ENCODE data around the gene ZNF326. TPM values are rescaled to one million over a fixed set of nuclear protein-coding genes. Genes with fewer than 3 reads are reported as not detected.

Gene ZNF326
- 16.3 TPM for total RNA-seq
- long read RNA-seq, transcript ZNF326-201 (12 exons, 2,729 nt) = major isoform, 19 of 24 reads
- long read RNA-seq, partial matches to known transcripts = 1 of 24 reads
- long read RNA-seq, other reads (novel, unspliced or antisense) = 4 of 24 reads

GRCh38 chr1:89994805-89995597, at the start of gene ZNF326:
Gene ZNF326, plus strand, starts transcription at chr1:89995110. Its CDS starts 148 bp downstream, at chr1:89995258.
- DNase-seq = peak; percentile 98
- intact Hi-C loops (cut with DNase I) = no loop called here
- ATAC-seq (ENCODE audit: poor library complexity) = peak; percentile 99

GRCh38 chr1:89945852-89946476, 48.9 kb upstream of the ZNF326 start:
- intact Hi-C loops (cut with DNase I) = no loop called here
- DNase-seq (no peak), ATAC-seq (ENCODE audit: poor library complexity) (no peak)

DNA sequence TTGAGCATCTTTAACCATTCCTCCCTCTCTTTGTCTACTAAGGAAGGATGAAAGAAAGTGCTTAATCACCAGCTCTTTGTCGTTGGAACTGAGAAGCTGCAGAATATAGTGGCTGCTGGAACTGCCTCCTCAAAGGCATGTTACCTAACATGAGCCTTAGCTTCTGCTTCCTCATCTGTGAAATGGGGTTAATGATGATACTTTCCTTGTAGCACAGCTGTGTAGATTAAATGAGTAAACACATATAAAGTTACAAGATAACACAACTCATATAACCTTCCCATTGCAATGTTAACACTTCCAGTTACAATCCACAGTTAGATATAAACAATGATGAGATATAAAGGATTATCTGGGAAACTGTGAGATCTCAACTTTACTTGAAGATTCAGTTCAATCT, 48.4 kb upstream of the ZNF326 start:
- ATAC-seq (ENCODE audit: poor library complexity) = no peak
- intact Hi-C loops (cut with DNase I) = no loop called here
- DNase-seq = no peak

DNA sequence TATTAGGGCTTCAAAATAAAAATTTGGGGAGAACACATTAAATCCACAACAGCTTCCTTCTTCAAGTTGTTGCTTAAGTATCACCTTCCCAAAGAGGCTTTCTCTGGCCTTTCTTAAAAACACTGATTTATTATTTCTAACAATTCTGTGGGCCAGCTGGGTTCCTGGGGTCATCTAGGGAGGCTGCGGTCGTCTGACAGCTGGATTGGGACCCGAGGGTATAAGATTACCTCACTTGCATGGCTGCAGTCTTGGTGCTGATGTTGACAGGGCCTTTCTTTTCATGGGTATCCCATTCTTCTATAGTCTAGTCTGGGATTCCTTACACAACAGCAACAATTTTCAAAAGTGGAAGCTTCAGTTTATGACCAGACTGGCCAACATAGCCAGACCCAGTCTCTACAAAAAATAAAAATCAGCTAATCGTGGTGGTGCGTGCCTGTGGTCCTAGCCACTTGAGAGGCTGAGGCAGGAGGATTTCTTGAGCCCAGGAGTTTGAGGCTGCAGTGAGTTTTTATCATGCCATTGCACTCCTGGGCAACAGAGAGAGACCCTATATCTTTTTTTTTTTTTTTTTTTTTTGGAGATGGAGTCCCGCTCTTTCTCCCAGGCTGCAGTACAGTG, 46.1 kb upstream of the ZNF326 start:
- no peak for ATAC-seq (ENCODE audit: poor library complexity)
- intact Hi-C loops (cut with DNase I) = no loop called here

DNA sequence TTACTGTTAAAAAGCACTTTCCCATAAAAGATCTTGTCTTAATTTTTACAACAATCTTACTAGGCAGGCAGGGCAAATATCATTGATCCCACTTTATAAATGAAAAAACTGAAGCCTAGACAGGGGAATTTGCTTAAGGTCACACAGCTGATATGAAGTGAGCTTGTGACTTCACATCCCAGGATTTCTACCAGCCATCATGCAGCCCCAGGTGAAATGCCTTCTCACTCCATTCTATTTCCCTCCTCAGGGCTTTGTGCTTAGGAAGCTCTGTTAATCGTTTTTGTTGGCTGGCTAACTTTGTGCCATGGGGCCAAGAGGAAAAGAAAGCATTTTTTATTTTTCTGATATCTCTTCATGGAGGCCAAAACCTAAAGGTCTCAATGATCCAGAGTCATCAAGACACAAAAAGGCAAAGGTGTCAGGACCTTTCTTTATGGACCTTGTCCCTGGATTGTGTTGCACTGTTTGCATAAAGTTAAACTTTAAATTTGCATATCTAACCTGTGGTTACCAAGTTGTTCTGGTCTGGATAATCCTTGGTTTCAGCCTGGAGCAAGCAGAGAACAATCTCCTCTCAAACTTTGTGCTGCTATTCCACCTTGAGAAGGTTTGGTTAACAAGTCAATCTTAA, 44.8 kb upstream of the ZNF326 start:
- intact Hi-C loops (cut with DNase I) = no loop called here
- no peak for ATAC-seq (ENCODE audit: poor library complexity)
- DNase-seq = no peak

More for the DNA sequence above, 46.1 kb upstream of the ZNF326 start:
- DNase-seq = no peak

GRCh38 chr1:89950703-89951102, 44.2 kb upstream of the ZNF326 start:
- ATAC-seq (ENCODE audit: poor library complexity) = no peak

GRCh38 chr1:89951766-89952604, 42.9 kb upstream of the ZNF326 start:
- no peak for DNase-seq
- intact Hi-C loops (cut with DNase I) = no loop called here
- no peak for ATAC-seq (ENCODE audit: poor library complexity)

More at GRCh38 chr1:89950703-89951102, 44.2 kb upstream of the ZNF326 start:
- no peak for DNase-seq
- intact Hi-C loops (cut with DNase I) = no loop called here

GRCh38 chr1:89952605-89953130, 42.2 kb upstream of the ZNF326 start:
- no peak for ATAC-seq (ENCODE audit: poor library complexity)
- intact Hi-C loops (cut with DNase I) = no loop called here

DNA sequence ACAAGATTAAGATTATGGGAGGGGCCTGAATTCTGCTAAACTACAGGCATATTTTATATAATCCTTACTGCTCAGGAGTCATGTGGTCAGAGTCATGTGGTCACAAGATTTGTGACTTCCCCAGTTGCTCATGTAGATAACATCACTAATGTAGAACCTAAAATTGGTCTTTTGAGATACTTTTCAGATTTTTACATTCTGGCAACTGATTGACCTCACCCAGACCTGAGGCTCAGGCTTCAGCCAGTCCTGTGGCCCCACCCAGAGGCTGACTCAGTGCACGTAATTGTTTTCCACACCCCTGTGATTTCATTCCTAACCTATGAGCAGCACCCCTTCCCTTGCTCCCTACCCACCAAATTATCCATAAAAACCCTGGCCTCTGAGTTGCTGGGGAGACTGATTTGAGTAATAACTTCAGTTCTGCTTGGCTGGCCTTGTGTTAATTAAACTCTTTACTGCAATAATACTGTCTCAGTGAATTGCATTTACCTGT, 41.7 kb upstream of the ZNF326 start:
- DNase-seq = no peak
- intact Hi-C loops (cut with DNase I) = no loop called here
- ATAC-seq (ENCODE audit: poor library complexity) = peak; percentile 53

More at GRCh38 chr1:89952605-89953130, 42.2 kb upstream of the ZNF326 start:
- no peak for DNase-seq

DNA sequence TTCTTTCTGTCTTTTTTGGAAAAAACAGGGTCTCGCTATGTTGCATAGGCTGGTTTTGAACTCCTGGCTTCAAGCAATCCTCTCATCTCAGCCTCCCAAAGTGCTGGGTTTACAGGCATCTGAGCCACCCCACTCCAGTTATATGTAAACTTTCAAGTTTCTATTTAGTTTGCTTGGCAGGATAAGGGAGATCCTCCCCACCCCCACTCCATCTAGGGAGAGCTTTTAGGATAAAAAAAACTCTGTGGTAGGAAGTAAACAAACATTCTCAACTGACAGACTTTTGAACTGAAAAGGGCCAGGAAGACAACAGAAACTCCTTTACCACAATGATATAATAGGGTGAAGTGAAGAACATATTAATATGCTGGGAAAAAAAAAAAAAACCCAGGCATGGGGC, 41.0 kb upstream of the ZNF326 start:
- ATAC-seq (ENCODE audit: poor library complexity) = no peak
- no peak for DNase-seq
- intact Hi-C loops (cut with DNase I) = no loop called here

DNA sequence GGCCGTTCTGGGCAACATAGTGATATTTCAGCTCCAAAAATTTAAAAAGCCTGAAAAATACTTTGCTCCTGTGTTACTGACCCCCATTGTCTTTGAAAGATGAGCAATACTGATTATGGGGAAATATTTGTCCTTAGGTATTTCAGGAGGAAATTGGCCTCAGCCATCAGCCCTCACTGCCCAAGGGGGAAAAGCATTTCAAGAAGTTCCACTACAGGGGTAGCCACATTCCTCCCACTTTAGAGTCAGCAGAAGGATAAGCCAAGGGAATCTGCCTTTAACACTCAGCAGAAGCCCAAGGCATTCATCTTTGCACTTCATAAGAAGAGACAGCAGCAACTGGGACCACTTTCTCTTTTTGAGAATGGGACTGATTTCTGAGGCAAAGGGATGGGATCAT, 40.5 kb upstream of the ZNF326 start:
- intact Hi-C loops (cut with DNase I) = no loop called here
- no peak for DNase-seq
- ATAC-seq (ENCODE audit: poor library complexity) = no peak

- DNase-seq = no peak
- no peak for ATAC-seq (ENCODE audit: poor library complexity)
- intact Hi-C loops (cut with DNase I) = no loop called here
Observed at GRCh38 chr1:89955311-89956205, 39.4 kb upstream of the ZNF326 start.

- DNase-seq = no peak
- ATAC-seq (ENCODE audit: poor library complexity) = no peak
- intact Hi-C loops (cut with DNase I) = no loop called here
Observed at GRCh38 chr1:89957107-89957506, 37.8 kb upstream of the ZNF326 start.

DNA sequence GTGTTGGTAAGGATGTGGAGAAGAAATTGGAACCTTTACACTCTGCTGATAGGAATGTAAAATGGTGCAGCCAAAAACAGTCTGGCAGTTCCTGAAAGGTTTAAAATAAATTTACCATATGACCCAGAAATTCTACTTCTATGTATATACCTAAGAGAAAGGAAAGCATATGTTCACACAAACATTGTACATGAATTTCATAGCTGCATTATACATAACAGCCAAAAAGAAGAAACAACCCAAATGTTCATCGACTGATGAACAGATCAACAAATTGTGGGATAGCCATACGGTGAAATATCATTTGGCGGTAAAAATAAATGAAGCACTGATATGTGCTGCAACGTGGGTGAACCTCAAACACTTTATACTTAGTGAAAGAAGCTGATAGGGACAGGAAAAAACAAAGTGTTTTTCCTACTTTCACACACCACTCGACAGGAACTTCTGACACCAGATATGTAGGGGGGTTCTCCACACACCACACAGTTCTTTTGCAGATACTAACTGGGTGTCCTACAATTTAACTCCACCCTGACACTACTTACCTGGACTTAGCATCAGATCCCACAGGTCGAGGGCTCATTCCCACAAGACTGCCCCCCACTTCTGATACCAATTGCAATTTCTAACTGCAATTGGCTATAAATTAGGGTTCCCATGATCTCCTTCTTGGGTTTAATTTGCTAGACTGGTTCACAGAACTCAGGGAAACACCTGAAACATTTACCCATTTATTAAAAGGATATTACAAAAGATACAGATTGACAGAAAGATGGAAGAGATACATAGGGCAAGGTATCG, 35.9 kb upstream of the ZNF326 start:
- intact Hi-C loops (cut with DNase I) = no loop called here
- ATAC-seq (ENCODE audit: poor library complexity) (no peak), DNase-seq (no peak)

DNA sequence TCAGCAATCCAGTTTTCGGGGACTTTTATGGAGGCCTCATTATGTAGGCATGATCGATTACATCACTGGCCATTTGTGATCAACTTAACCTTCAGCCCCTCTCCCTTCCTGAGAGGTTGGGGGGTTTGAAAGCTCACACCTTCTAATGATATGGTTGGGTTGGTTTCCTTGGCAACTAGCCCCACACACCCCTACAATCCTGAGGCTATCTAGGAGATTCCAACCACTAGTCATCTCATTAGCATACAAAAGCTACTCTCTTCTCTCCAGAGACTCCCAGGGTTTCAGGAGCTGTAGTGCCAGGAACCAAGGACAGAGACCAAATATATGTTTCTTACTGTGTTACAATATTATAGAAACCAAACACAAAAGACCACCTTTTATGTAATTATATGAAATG, 35.2 kb upstream of the ZNF326 start:
- ATAC-seq (ENCODE audit: poor library complexity) = no peak
- intact Hi-C loops (cut with DNase I) = no loop called here

GRCh38 chr1:89962024-89962741, 32.7 kb upstream of the ZNF326 start:
- DNase-seq (no peak), ATAC-seq (ENCODE audit: poor library complexity) (no peak)
- intact Hi-C loops (cut with DNase I) = no loop called here

More for the DNA sequence above, 35.2 kb upstream of the ZNF326 start:
- no peak for DNase-seq

Data from Right ventricle myocardium superior (tissue), 1 donor.